Ramos (cell line): ENCODE data around the gene BORCS5.
"Not testable (repeated sequence)": the region's sequence is repeated elsewhere in the genome, so short reads cannot be mapped to it uniquely, and the experiment has no call there.

Experiments
- in situ Hi-C: fragments of 300-500 bp; cut with MboI; formaldehyde crosslinking; loops from one replicate; pipeline ENCODE4 v1.14.3; 2022; ENCODE audit warnings: low sequenced_read_pairs; ENCODE audit not compliant: unreplicated experiment

Gene BORCS5

GRCh38 chr12:12384571-12385340 is 27.9 kb downstream of the BORCS5 start:
- in situ Hi-C loops: loop anchor here (25.0 kb wide), 1 partner anchor 353 kb away; no protein-coding TSS in a partner anchor

- in situ Hi-C loops: loop anchor here (25.0 kb wide), 1 partner anchor 350 kb away; no protein-coding TSS in a partner anchor
Measured at GRCh38 chr12:12387501-12387900, 30.6 kb downstream of the BORCS5 start.

DNA sequence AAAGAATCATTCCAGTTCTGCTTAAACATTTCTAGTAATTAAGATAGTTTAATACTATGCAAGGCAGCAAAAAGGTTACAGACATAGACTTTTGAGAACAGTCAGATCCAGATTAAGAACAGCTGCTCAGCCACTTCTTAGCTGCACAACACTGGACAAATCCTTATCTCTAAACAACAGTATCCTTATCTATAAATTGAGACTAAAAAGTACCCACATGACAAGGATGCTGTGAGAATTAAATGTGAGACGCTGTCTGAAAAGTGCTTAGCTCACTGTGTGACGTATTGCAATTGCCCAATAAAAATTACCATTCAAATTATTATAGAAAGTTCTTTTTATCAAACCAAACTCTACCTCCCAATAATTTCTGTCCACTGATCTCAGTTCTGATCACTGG is 35.5 kb downstream of the BORCS5 start:
- in situ Hi-C loops: loop anchor here (25.0 kb wide), 1 partner anchor 345 kb away; no protein-coding TSS in a partner anchor

DNA sequence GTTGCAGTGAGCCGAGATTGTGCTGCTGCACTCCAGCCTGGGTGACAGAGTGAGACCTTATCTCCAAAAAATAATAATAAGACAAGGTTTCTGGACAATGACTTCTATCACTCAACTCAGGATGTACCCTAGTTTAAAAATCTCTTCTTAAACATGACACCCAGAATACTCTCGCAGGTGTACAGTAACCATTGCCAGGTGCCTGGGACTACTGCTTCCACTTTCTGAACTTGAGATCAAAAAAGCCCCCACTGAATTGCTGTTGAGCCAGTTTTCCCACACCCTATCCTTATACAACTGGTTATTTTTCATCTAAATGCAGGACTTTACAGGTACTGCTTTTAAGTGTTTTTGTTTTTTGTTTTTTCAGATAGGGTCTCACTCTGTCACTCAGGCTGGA is 36.3 kb downstream of the BORCS5 start:
- in situ Hi-C loops: loop anchor here (25.0 kb wide), 1 partner anchor 344 kb away; no protein-coding TSS in a partner anchor

DNA sequence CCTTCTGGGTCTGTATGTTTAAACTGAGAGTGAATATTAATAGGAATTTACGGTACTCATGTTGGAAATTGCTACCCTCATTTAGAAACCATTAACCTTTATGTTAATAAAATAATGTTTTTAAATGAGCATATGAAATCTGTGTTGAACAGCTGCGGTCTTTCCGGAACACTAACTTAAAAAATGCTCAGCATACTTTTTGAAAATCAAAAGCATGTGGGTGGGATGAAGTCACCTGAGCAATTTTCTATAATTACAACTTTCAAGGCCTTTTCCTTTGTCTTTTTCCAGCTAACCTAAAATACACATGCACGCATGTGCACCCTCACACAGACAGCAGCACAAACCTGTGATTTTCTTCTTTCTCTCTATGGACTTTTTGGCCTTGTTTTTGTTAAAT is 39.8 kb downstream of the BORCS5 start:
- in situ Hi-C loops: loop anchor here (25.0 kb wide), 1 partner anchor 341 kb away; no protein-coding TSS in a partner anchor

- in situ Hi-C loops: loop anchor here (25.0 kb wide), 1 partner anchor 340 kb away; no protein-coding TSS in a partner anchor
Measured at GRCh38 chr12:12397184-12397583, 40.3 kb downstream of the BORCS5 start.

DNA sequence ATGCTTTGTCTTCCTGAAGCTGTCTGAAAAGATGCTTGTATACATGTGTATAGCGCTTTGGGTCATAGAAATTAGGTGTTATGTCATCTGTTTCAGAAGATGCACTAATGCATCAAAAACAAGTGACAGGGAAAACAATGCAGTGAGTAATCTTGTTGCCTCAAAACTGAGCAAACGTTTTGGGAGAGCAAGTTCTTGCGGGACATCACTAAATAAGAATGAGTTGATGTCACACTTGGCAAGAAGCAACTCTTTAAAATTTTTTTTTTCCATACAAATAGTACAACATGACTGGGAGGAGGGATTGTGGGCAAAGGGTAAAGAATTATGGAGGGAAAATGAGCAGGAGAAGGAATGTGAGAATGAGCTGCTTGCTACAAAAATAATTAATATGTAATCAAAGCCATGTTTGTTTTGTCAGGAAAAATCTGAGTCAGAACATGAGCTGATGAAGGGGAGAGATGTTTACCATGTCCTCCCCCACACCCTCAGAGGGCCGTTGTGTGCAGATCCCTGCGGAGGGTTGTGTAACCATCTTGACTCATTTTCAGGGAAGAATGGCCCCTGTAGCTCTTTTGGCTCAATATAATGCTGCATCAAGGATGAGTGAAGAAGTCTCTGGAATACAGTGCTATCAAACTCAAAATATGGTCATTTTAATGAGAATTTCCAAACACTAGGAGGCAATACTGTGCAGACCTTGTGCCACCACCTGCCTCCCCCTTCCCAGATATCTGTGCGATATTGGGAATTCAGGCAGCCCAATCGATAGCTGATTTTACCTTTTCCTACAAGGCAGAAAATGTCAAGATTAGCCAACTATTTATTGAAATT is 41.4 kb downstream of the BORCS5 start:
- in situ Hi-C loops: loop anchor here (25.0 kb wide), 1 partner anchor 339 kb away; no protein-coding TSS in a partner anchor

- in situ Hi-C loops: loop anchor here (25.0 kb wide), 1 partner anchor 338 kb away; no protein-coding TSS in a partner anchor
Measured at GRCh38 chr12:12399161-12399560, 42.3 kb downstream of the BORCS5 start.

DNA sequence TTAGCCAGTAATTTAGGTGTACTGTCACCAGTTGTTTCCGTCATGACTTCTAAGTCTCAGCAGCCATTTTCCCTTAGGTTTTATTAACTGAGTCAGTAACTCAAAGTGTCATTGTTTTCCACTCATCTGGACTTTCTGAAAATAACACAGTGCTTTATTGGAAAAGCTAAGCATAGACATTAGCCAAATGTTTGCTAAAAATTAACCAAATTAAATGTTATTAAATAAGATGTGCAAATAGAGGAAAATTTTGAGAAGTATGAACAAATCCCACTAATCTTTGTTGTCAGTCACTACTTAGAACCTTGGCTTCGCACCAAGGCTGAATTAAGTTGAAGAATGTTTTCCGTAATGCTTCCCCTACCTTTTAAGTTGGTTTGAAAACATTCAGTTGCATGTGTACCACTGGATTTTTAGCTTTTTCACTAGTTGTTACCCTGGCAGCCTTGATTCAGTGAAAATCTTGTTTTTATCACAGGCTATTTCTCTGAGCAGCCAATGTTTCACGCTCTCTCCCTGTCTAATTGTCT is 43.0 kb downstream of the BORCS5 start:
- in situ Hi-C loops: loop anchor here (25.0 kb wide), 1 partner anchor 337 kb away; no protein-coding TSS in a partner anchor

GRCh38 chr12:12400793-12401192 is 43.9 kb downstream of the BORCS5 start:
- in situ Hi-C loops: no loop called here

- in situ Hi-C loops: no loop called here
Measured at GRCh38 chr12:12403264-12404248, 46.7 kb downstream of the BORCS5 start.

- in situ Hi-C loops: no loop called here
Measured at GRCh38 chr12:12404297-12404696, 47.4 kb downstream of the BORCS5 start.

- in situ Hi-C loops: no loop called here
Measured at GRCh38 chr12:12405882-12406281, 49.0 kb downstream of the BORCS5 start.

- in situ Hi-C loops: no loop called here
Measured at GRCh38 chr12:12406762-12407161, 49.9 kb downstream of the BORCS5 start.

- in situ Hi-C loops: no loop called here
Measured at GRCh38 chr12:12408265-12408690, 51.4 kb downstream of the BORCS5 start.

DNA sequence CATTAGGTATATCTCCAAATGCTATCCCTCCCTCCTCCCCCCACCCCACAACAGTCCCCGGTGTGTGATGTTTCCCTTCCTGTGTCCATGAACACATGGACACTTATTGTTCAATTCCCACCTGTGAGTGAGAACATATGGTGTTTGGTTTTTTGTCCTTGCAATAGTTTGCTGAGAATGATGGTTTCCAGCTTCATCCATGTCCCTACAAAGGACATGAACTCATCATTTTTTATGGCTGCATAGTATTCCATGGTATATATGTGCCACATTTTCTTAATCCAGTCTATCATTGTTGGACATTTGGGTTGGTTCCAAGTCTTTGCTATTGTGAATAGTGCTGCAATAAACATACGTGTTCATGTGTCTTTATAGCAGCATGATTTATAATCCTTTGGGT is 52.5 kb downstream of the BORCS5 start:
- in situ Hi-C loops: not testable (repeated sequence)

DNA sequence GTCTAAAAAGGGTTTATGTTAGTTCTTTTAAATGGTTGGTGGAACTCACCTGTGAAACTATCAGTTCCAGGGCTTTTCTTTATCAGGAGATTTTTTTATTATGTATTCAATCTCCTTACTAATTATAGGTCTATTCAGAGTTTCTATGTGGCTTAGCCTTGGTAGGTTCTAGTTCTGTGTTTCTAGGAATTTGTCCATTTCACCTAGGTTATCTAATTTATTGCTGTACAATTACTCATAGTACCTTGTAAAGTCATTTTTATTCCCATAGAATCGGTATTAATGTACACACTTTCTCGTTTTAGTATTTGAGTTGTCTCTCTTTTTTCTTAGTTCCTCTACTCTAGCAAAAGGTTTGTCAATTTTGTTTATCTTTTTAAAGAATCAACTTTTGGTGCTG is 59.0 kb downstream of the BORCS5 start:
- in situ Hi-C loops: no loop called here

GRCh38 chr12:12419165-12419564 is 62.3 kb downstream of the BORCS5 start:
- in situ Hi-C loops: not testable (repeated sequence)

- in situ Hi-C loops: no loop called here
Measured at GRCh38 chr12:12423367-12423766, 66.5 kb downstream of the BORCS5 start.
